HepG2 (cell line): ENCODE data around the gene IGF2. TPM values are rescaled to one million over a fixed set of nuclear protein-coding genes. Genes with fewer than 3 reads are reported as not detected.

Experiments used
- ATAC-seq: fragments of 200-7000 bp; cut with Tn5 transposase; 3 replicates; pipeline ENCODE4 v1.9.1; 2020; ENCODE audit warnings: mild to moderate bottlenecking, moderate library complexity
- BruUV-seq: library from RNA; stranded (reverse); fragments of 400-500 nt; replicated peaks from 2 replicates; lab custom pipeline; 2021; lab: Mats Ljungman, UMichigan
- CTCF ChIA-PET: fragments of 300-600 bp; formaldehyde crosslinking; extraction: SDS; loops from one replicate; lab custom pipeline; 2021; ENCODE audit warnings: low total read pairs, inconsistent platforms, low intra/inter-chr PET ratio; lab: Yijun Ruan, JAX
- POLR2A ChIA-PET: fragments of 350-600 bp; sonication (Branson Sonifier 250); formaldehyde crosslinking; loops from one replicate; lab custom pipeline; 2020; ENCODE audit warnings: antibody characterized with exemption, inconsistent platforms; lab: Yijun Ruan, JAX
- DNase-seq: peaks from one replicate; pipeline ENCODE4 v3.0.0-alpha.2; 2015; ENCODE audit warnings: low spot score
- FAIRE-seq: peaks from 3 replicates; lab custom pipeline; 2011; peaks lifted over from hg19 to GRCh38; lab: Jason Lieb, UNC
- H2AFZ ChIP-seq: one replicate; pipeline ENCODE4 v1.6.1; 2011; ENCODE audit warnings: low read length, inconsistent platforms
- H3K27ac ChIP-seq: fragments of 300-600 bp; 3 replicates; pipeline ENCODE4 v1.8.0; 2011; ENCODE audit warnings: mixed run types, mild to moderate bottlenecking, mixed read lengths, low read length, inconsistent platforms; ENCODE audit not compliant: insufficient read depth; ENCODE audit errors: extremely low read length
- H3K27me3 ChIP-seq, 2 experiments: fragments of 200-600 bp in 1 of 2; 2 replicates in 1 of 2; 3 replicates in 1 of 2; pipeline versions ENCODE4 v1.6.0 to v1.8.0; 2011; ENCODE audit warnings: low read length in 2 of 2, mild to moderate bottlenecking in 2 of 2, moderate library complexity in 2 of 2, inconsistent platforms in 1 of 2; ENCODE audit not compliant: insufficient read depth in 2 of 2, control insufficient read depth in 1 of 2
- H3K36me3 ChIP-seq, 2 experiments: fragments of 200-600 bp in 1 of 2; replicated peaks in 1 of 2; 2 replicates in 1 of 2; 3 replicates in 1 of 2; pipeline versions ENCODE4 v1.5.1 to v1.8.0; 2011; ENCODE audit warnings: low read length in 2 of 2, inconsistent platforms in 1 of 2; ENCODE audit not compliant: insufficient read depth in 2 of 2, control insufficient read depth in 1 of 2
- H3K4me1 ChIP-seq: 2 replicates; pipeline ENCODE4 v1.5.1; 2012; ENCODE audit warnings: low read length, inconsistent platforms; ENCODE audit not compliant: insufficient read depth
- H3K4me2 ChIP-seq: 2 replicates; pipeline ENCODE4 v1.6.0; 2011; ENCODE audit warnings: low read depth, low read length, inconsistent platforms
- H3K4me3 ChIP-seq, 3 experiments: fragments of 200-600 bp in 1 of 3; sonication (generic), shearing (Covaris generic) in 1 of 3; replicated peaks in 1 of 3; 2 replicates each; pipeline ENCODE4 v1.5.1; 2011 to 2016; ENCODE audit warnings: low read length in 3 of 3, inconsistent platforms in 2 of 3, low read depth in 2 of 3, mild to moderate bottlenecking in 2 of 3, control low read depth in 1 of 3, mixed read lengths in 1 of 3; ENCODE audit not compliant: insufficient read depth in 1 of 3
- H3K79me2 ChIP-seq: one replicate; pipeline ENCODE4 v1.6.1; 2011; ENCODE audit warnings: low read length, inconsistent platforms; ENCODE audit not compliant: insufficient read depth
- H3K9ac ChIP-seq: 2 replicates; pipeline ENCODE4 v1.6.0; 2011; ENCODE audit warnings: mild to moderate bottlenecking, low read depth, low read length, inconsistent platforms; ENCODE audit not compliant: insufficient read depth
- H3K9me3 ChIP-seq: 2 replicates; pipeline ENCODE4 v1.5.1; 2012; ENCODE audit warnings: mild to moderate bottlenecking, low read length
- H4K20me1 ChIP-seq: 2 replicates; pipeline ENCODE4 v1.6.0; 2011; ENCODE audit warnings: inconsistent platforms, mild to moderate bottlenecking, low read length, moderate library complexity; ENCODE audit not compliant: insufficient read depth
- ELF1 ChIP-seq: sonication (generic); formaldehyde crosslinking; IDR thresholded peaks from 2 replicates; pipeline ENCODE4 v1.4.0; 2020; ENCODE audit warnings: missing genetic modification reagents
- ESRRA ChIP-seq: sonication (generic); formaldehyde crosslinking; IDR thresholded peaks from 2 replicates; pipeline ENCODE4 v1.5.1; 2020; ENCODE audit warnings: mild to moderate bottlenecking, low read depth, missing genetic modification reagents
- HMGXB3 ChIP-seq: sonication (generic); formaldehyde crosslinking; IDR thresholded peaks from 2 replicates; pipeline ENCODE4 v1.4.0; 2020; ENCODE audit warnings: missing genetic modification reagents, borderline replicate concordance
- KLF16 ChIP-seq, 2 experiments: sonication (generic) in 1 of 2; formaldehyde crosslinking in 1 of 2; IDR thresholded peaks; 2 replicates each; pipeline versions ENCODE4 v1.6.1 to v1.8.0; 2016 to 2023; ENCODE audit warnings: missing genetic modification reagents in 2 of 2, missing compliant biosample characterization in 1 of 2
- MNT ChIP-seq: fragments of 450-650 bp; IDR thresholded peaks from 2 replicates; pipeline ENCODE4 v1.6.1; 2016
- PPARG ChIP-seq: conservative IDR thresholded peaks from 2 replicates; pipeline ENCODE4 v1.6.1; 2016; ENCODE audit warnings: missing biosample characterization, missing genetic modification reagents
- THYN1 ChIP-seq: sonication (generic); formaldehyde crosslinking; IDR thresholded peaks from 2 replicates; pipeline ENCODE4 v1.8.1; 2023; ENCODE audit warnings: low read depth, mild to moderate bottlenecking, moderate library complexity, missing genetic modification reagents, borderline replicate concordance
- ZBTB21 ChIP-seq: sonication (generic); formaldehyde crosslinking; IDR thresholded peaks from 2 replicates; pipeline ENCODE4 v1.4.0; 2020; ENCODE audit warnings: missing genetic modification reagents
- ZNF557 ChIP-seq: sonication (generic); formaldehyde crosslinking; IDR thresholded peaks from 2 replicates; pipeline ENCODE4 v1.4.0; 2020; ENCODE audit warnings: missing genetic modification reagents
- ZNF7 ChIP-seq: IDR thresholded peaks from 2 replicates; pipeline ENCODE4 v1.6.1; 2016; ENCODE audit warnings: missing biosample characterization, missing genetic modification reagents
- WGBS: methylation state at CpG from one replicate; pipeline ENCODE4 v1.1.6; 2017; ENCODE audit warnings: low lambda C conversion rate; 5-methylcytosine and 5-hydroxymethylcytosine counted together
- in situ Hi-C: cut with HindIII; loops from 2 replicates; pipeline ENCODE4 v1.10.0; 2017; ENCODE audit warnings: low pct_unique_long_range_greater_than_20kb; ENCODE audit not compliant: extremely low pct_ligation_motif_present
- intact Hi-C: fragments of 100-400 bp; cut with micrococcal nuclease; formaldehyde crosslinking; loops from one replicate; pipeline ENCODE4 v1.10.0; 2022; ENCODE audit not compliant: unreplicated experiment
- polyA plus RNA-seq, 8 experiments: library from polyadenylated mRNA; depleted of rRNA in 3 of 8; stranded (reverse) in 7 of 8; unstranded in 1 of 8; fragments of >200 nt; fragmentation: Illumina TruSeq in 4 of 8; extraction: Trizol in 4 of 8; gene quantifications; 2 replicates each; pipeline versions ENCODE4 v1.2.1 to v1.2.3, GENCODE V29; 2011 to 2016; ENCODE audit warnings: low read depth in 4 of 8, missing spikeins in 1 of 8, mixed read lengths in 1 of 8; ENCODE audit not compliant: insufficient read depth in 1 of 8
- total RNA-seq, 5 experiments: library from RNA; depleted of rRNA; stranded (reverse); fragments of >200 nt; fragmentation: Illumina TruSeq; extraction: Trizol; gene quantifications; 2 replicates each; pipeline ENCODE4 v1.2.3, GENCODE V29; 2016; ENCODE audit warnings: low read depth in 1 of 5
- TF ChIP-seq, protein P1 (sequence below): sonication (generic); formaldehyde crosslinking; IDR thresholded peaks from 2 replicates; pipeline ENCODE4 v1.8.0; 2022; ENCODE audit warnings: low read depth, missing genetic modification reagents

IGF2 gene
- total and polyA plus RNA-seq, 2 of the 13 experiments (the other 11 are each of a cell fraction or from before 2014, with no cell fraction given), result 79.1 to 254 TPM

DNA sequence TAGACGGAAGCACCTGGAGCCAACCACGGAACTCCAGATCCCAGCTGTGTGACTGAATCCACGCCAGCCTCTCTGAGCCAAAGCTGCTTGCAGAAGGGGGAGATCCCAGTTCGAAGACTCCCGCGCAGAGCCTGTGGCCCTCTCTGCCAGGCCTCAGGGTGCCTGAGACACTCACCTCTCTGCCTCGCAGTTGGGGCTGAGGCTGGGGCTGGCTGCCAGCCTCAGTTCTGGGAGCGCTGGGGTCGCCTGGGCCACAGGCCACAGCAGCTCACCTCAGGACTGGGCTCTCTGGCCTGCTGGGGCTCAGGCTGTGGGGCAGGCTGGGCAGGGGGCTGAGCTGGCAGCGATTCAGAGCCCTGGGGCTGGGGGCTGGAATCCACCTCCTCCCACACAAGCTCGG lies 8.2 kb upstream of the IGF2 start:
- Histone ChIP-seq H3K27me3 (peaks cover 11 to 47% of the 10 kb centered on the region in 2 experiments), H3K9ac (no peak overlapping the region), H3K27ac (no peak overlapping the region), H4K20me1 (no peaks in the 10 kb centered on the region), H3K36me3 (no peaks in the 10 kb centered on the region), H3K4me1 (peaks cover 38% of the 10 kb centered on the region), H3K4me3 (no peak overlapping the region), H3K79me2 (no peaks in the 10 kb centered on the region), H3K9me3 (no peaks in the 10 kb centered on the region), H3K4me2 (no peak overlapping the region), H2AFZ (no peak overlapping the region)
- ATAC-seq (no peak), DNase-seq (no peak), FAIRE-seq (no peak)
- no TSS peak for BruUV-seq
- CTCF ChIA-PET, result no interaction called here
- in situ Hi-C loops (no loop called here), intact Hi-C loops (no loop called here)
- 84% methylated on average over 8 of the region's 11 CpGs for WGBS
- POLR2A ChIA-PET, result interaction anchor here (0.8 to 2.5 kb wide), 4 partner anchors 8 to 497 kb away, joined by 3 to 6 read pairs (median 4); partner anchors contain the start of gene IGF2
- TF ChIP-seq ESRRA (CRISPR knock-in tag) (no peak), KLF16 (CRISPR knock-in tag; IDR thresholded peaks at IDR 0.05) (no peak), HMGXB3 (CRISPR knock-in tag) (no peak), THYN1 (CRISPR knock-in tag) (no peak), ELF1 (CRISPR knock-in tag) (no peak), MNT (no peak), ZBTB21 (no peak), ZNF7 (CRISPR knock-in tag) (no peak), ZNF557 (CRISPR knock-in tag) (no peak), PPARG (no peak)
- TF ChIP-seq, protein P1, sequence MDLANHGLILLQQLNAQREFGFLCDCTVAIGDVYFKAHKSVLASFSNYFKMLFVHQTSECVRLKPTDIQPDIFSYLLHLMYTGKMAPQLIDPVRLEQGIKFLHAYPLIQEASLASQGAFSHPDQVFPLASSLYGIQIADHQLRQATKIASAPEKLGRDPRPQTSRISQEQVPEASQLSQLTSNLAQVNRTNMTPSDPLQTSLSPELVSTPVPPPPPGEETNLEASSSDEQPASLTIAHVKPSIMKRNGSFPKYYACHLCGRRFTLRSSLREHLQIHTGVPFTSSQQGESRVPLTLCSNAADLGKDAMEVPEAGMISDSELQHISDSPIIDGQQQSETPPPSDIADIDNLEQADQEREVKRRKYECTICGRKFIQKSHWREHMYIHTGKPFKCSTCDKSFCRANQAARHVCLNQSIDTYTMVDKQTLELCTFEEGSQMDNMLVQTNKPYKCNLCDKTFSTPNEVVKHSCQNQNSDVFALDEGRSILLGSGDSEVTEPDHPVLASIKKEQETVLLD (CRISPR knock-in tag), result no peak
